Measurements from ENCODE around the gene BCL6.

Gene BCL6

DNA sequence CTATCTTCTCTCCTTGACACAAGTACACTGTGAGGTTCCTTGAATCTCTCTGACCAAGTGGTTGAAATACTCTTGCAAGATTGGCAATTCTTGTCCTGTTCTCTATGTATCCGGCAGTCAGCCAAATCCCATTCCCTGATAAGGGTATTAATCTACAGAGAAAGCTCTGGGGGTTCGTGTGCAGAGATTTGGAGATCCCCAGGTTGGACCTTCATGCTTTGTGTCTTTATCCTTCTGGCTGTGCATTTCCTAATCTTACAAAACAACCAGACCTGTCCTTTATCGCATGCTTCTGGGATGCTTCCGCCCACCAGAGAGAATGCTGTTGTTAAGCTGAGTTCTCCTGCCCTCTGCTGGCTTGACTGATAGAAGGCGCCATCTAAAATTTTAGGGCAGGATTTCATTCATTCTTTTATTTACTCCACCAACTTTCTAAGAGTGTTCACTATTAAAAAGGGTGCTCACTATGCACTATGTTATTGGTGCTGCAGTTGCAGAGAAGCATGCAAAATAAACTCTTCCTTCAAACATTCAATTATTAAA, 66.5 kb downstream of the BCL6 start:
- Histone ChIP-seq H3F3A (ENCODE audit: low read depth) (no peaks in the 10 kb centered on the region), H3K27me3 (ENCODE audit: insufficient read depth, low read length, poor library complexity, severe bottlenecking) (no peaks in the 10 kb centered on the region), H2AFZ (ENCODE audit: low read length) (no peak overlapping the region), H3K4me1 (ENCODE audit: insufficient read depth, low read length, poor library complexity, severe bottlenecking) (no peaks in the 10 kb centered on the region), H3K9ac (ENCODE audit: low read depth, low read length, poor library complexity, severe bottlenecking) (no peak overlapping the region), H3K79me2 (ENCODE audit: insufficient read depth, low read length) (no peaks in the 10 kb centered on the region), H3K36me3 (ENCODE audit: insufficient read depth, low read length) (no peaks in the 10 kb centered on the region), H3K9me3 (ENCODE audit: insufficient read depth, low read depth, low read length) (no peaks in the 10 kb centered on the region), H3K4me3 (ENCODE audit: low read length, poor library complexity, severe bottlenecking) (no peak overlapping the region), H3K4me2 (ENCODE audit: low read depth, low read length, poor library complexity, severe bottlenecking) (no peak overlapping the region), H4K20me1 (ENCODE audit: insufficient read depth, low read length, poor library complexity, severe bottlenecking) (no peaks in the 10 kb centered on the region), H3K9me2 (replicated peaks; ENCODE audit: low read depth, low read length) (no peaks in the 10 kb centered on the region)
- TF ChIP-seq EZH2phosphoT487 (IDR thresholded peaks at IDR 0.05; ENCODE audit: borderline replicate concordance) = no peak
- TF ChIP-seq, protein P1, sequence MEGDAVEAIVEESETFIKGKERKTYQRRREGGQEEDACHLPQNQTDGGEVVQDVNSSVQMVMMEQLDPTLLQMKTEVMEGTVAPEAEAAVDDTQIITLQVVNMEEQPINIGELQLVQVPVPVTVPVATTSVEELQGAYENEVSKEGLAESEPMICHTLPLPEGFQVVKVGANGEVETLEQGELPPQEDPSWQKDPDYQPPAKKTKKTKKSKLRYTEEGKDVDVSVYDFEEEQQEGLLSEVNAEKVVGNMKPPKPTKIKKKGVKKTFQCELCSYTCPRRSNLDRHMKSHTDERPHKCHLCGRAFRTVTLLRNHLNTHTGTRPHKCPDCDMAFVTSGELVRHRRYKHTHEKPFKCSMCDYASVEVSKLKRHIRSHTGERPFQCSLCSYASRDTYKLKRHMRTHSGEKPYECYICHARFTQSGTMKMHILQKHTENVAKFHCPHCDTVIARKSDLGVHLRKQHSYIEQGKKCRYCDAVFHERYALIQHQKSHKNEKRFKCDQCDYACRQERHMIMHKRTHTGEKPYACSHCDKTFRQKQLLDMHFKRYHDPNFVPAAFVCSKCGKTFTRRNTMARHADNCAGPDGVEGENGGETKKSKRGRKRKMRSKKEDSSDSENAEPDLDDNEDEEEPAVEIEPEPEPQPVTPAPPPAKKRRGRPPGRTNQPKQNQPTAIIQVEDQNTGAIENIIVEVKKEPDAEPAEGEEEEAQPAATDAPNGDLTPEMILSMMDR (conservative IDR thresholded peaks at IDR 0.05; ENCODE audit: low read length) = peak; percentile 66

DNA sequence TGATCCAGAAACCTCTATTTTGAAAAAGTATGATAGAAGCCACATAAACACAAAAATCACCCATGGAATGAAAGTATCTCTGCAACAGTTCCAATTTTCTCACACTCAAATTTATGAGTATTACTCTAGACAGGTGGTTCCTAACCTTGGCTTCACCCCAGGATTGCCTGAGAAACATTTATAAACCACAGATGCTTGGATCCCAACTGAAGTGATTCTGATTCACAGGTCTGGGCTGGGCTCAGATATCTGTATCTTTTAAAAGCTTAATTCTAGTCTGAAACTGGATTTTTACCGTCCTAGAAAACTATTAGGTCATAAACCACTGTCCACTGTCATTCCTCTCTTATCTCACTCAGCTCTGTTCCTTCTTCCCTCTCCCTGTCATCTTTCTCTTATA, 67.7 kb downstream of the BCL6 start:
- Histone ChIP-seq H3K9ac (ENCODE audit: low read depth, low read length, poor library complexity, severe bottlenecking) (no peak overlapping the region), H3K4me3 (ENCODE audit: low read length, poor library complexity, severe bottlenecking) (no peak overlapping the region), H3K4me1 (ENCODE audit: insufficient read depth, low read length, poor library complexity, severe bottlenecking) (no peaks in the 10 kb centered on the region), H3K36me3 (ENCODE audit: insufficient read depth, low read length) (no peaks in the 10 kb centered on the region), H3K9me2 (replicated peaks; ENCODE audit: low read depth, low read length) (no peaks in the 10 kb centered on the region), H3K4me2 (ENCODE audit: low read depth, low read length, poor library complexity, severe bottlenecking) (no peak overlapping the region), H3K9me3 (ENCODE audit: insufficient read depth, low read depth, low read length) (no peaks in the 10 kb centered on the region), H4K20me1 (ENCODE audit: insufficient read depth, low read length, poor library complexity, severe bottlenecking) (no peaks in the 10 kb centered on the region), H3F3A (ENCODE audit: low read depth) (no peaks in the 10 kb centered on the region), H3K27me3 (ENCODE audit: insufficient read depth, low read length, poor library complexity, severe bottlenecking) (no peaks in the 10 kb centered on the region), H3K79me2 (ENCODE audit: insufficient read depth, low read length) (no peaks in the 10 kb centered on the region), H2AFZ (ENCODE audit: low read length) (no peak overlapping the region)
- TF ChIP-seq, protein P1 (conservative IDR thresholded peaks at IDR 0.05; ENCODE audit: low read length) = no peak
- TF ChIP-seq EZH2phosphoT487 (IDR thresholded peaks at IDR 0.05; ENCODE audit: borderline replicate concordance) = no peak

DNA sequence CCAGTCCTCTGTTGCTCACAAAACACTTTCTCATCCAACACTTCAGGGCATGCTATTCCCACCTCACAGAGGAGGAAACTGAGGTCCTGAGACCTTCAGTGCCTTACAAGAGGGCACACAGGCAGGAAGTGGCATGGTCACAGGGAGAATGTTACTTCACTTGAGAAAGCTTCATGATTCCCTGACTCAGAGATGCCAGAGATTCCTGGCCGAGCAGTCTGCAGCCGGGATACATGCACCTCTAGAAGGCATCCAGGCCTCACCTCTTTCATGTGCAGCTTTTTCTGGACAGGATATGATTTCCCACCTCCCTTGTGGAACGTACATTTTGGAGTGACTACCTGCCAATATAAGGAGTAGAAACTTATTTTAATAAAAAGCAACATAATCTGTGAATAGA, 72.3 kb downstream of the BCL6 start:
- H2AFZ ChIP-seq (ENCODE audit: low read length) = no peak overlapping the region
- no peaks in the 10 kb centered on the region for H4K20me1 ChIP-seq (ENCODE audit: insufficient read depth, low read length, poor library complexity, severe bottlenecking)
- no peaks in the 10 kb centered on the region for H3K79me2 ChIP-seq (ENCODE audit: insufficient read depth, low read length)
- H3K9me2 ChIP-seq (replicated peaks; ENCODE audit: low read depth, low read length) = no peaks in the 10 kb centered on the region
- no peak overlapping the region for H3K4me2 ChIP-seq (ENCODE audit: low read depth, low read length, poor library complexity, severe bottlenecking)
- no peak overlapping the region for H3K9ac ChIP-seq (ENCODE audit: low read depth, low read length, poor library complexity, severe bottlenecking)
- H3K9me3 ChIP-seq (ENCODE audit: insufficient read depth, low read depth, low read length) = no peaks in the 10 kb centered on the region
- H3K27me3 ChIP-seq (ENCODE audit: insufficient read depth, low read length, poor library complexity, severe bottlenecking) = no peaks in the 10 kb centered on the region
- no peak overlapping the region for H3K4me3 ChIP-seq (ENCODE audit: low read length, poor library complexity, severe bottlenecking)
- H3K4me1 ChIP-seq (ENCODE audit: insufficient read depth, low read length, poor library complexity, severe bottlenecking) = no peaks in the 10 kb centered on the region
- no peaks in the 10 kb centered on the region for H3K36me3 ChIP-seq (ENCODE audit: insufficient read depth, low read length)
- no peaks in the 10 kb centered on the region for H3F3A ChIP-seq (ENCODE audit: low read depth)
- TF ChIP-seq, protein P1 (conservative IDR thresholded peaks at IDR 0.05; ENCODE audit: low read length) = no peak
- TF ChIP-seq EZH2phosphoT487 (IDR thresholded peaks at IDR 0.05; ENCODE audit: borderline replicate concordance) = no peak
